K562 (cell line): ENCODE measurements around the gene PRPF38A. TPM values are rescaled to one million over a fixed set of nuclear protein-coding genes. Genes with fewer than 3 reads are reported as not detected.

Experiments used
- ARNT ChIP-seq, 2 experiments: fragments of 450-650 bp; IDR thresholded peaks; 2 replicates each; pipeline ENCODE4 v1.6.1; 2016; ENCODE audit warnings: mild to moderate bottlenecking in 1 of 2
- BRCA1 ChIP-seq, 2 experiments: fragments of 450-650 bp in 1 of 2; sonication (generic) in 1 of 2; formaldehyde crosslinking in 1 of 2; IDR thresholded peaks; 2 replicates each; pipeline versions ENCODE4 v1.5.0 to v1.6.1; 2017 to 2020; ENCODE audit warnings: mild to moderate bottlenecking in 1 of 2, missing genetic modification reagents in 1 of 2
- GATAD2B ChIP-seq: fragments of 450-650 bp; IDR thresholded peaks from 2 replicates; pipeline ENCODE4 v1.6.1; 2017; ENCODE audit warnings: mild to moderate bottlenecking, borderline replicate concordance
- HMG20A ChIP-seq: fragments of 450-650 bp; formaldehyde crosslinking; conservative IDR thresholded peaks from 2 replicates; pipeline ENCODE4 v1.4.0; 2020; ENCODE audit warnings: mild to moderate bottlenecking, mixed read lengths
- KDM4B ChIP-seq, 2 experiments: fragments of 450-650 bp in 1 of 2; sonication (generic) in 1 of 2; IDR thresholded peaks; 2 replicates each; pipeline ENCODE4 v1.6.1; 2016 to 2017; ENCODE audit warnings: borderline replicate concordance in 2 of 2, antibody characterized with exemption in 1 of 2, low read depth in 1 of 2, mild to moderate bottlenecking in 1 of 2
- SRSF9 ChIP-seq: fragments of 200-400 bp; formaldehyde crosslinking; IDR thresholded peaks from 2 replicates; pipeline ENCODE4 v1.6.1; 2017; ENCODE audit warnings: low read depth, low read length, borderline replicate concordance
- ZNF668 ChIP-seq: fragments of 250-450 bp; sonication (Bioruptor Pico); IDR thresholded peaks from 2 replicates; pipeline ENCODE4 v1.8.0; 2022; ENCODE audit warnings: mild to moderate bottlenecking, inconsistent platforms
- ZNF77 ChIP-seq: fragments of 250-450 bp; sonication (Bioruptor Pico); IDR thresholded peaks from 2 replicates; pipeline ENCODE4 v1.5.0; 2020
- polyA plus RNA-seq, 8 experiments: library from polyadenylated mRNA; depleted of rRNA in 4 of 8; stranded (reverse) in 5 of 8; unstranded in 3 of 8; fragments of >200 nt; fragmentation: Nextera tagmentation in 2 of 8; fragmentation: Illumina TruSeq in 1 of 8; extraction: Ambion mirVana in 2 of 8; extraction: Trizol in 1 of 8; gene quantifications; 2 replicates each; pipeline versions ENCODE4 v1.2.1 to v1.2.3, GENCODE V29; 2011 to 2014; ENCODE audit warnings: inconsistent platforms in 1 of 8, missing spikeins in 1 of 8
- total RNA-seq, 7 experiments: library from RNA; depleted of rRNA in 6 of 7; stranded (reverse); fragments of >200 nt in 6 of 7; fragmentation: Illumina TruSeq in 2 of 7; extraction: Trizol in 2 of 7; gene quantifications; 2 replicates each; pipeline versions ENCODE4 v1.2.1 to v1.2.3, GENCODE V29; 2011 to 2021; ENCODE audit warnings: low replicate concordance in 1 of 7
- TF ChIP-seq, protein P1 (sequence below): IDR thresholded peaks from 2 replicates; pipeline ENCODE4 v1.6.1; 2014; ENCODE audit warnings: antibody characterized with exemption
- TF ChIP-seq, protein P2 (sequence below), 2 experiments: IDR thresholded peaks; 2 replicates each; pipeline ENCODE4 v1.6.1; 2012; ENCODE audit warnings: improper control_type of control experiment in 2 of 2, low read depth in 2 of 2, low read length in 2 of 2, borderline replicate concordance in 1 of 2
- TF ChIP-seq, protein P3 (sequence below), 2 experiments: fragments of 450-650 bp; conservative IDR thresholded peaks; 2 replicates each; pipeline ENCODE4 v1.6.1; 2017; ENCODE audit warnings: mild to moderate bottlenecking in 2 of 2, moderate library complexity in 2 of 2
- TF ChIP-seq, protein P4 (sequence below): fragments of 450-650 bp; IDR thresholded peaks from 2 replicates; pipeline ENCODE4 v1.6.1; 2016; ENCODE audit warnings: low read depth, mild to moderate bottlenecking, moderate library complexity
- TF ChIP-seq, protein P5 (sequence below): fragments of 250-450 bp; sonication (Bioruptor Pico); IDR thresholded peaks from 2 replicates; pipeline ENCODE4 v1.5.0; 2022; ENCODE audit warnings: mild to moderate bottlenecking
- TF ChIP-seq, protein P6 (sequence below): fragments of 250-450 bp; sonication (Bioruptor Pico); IDR thresholded peaks from 2 replicates; pipeline ENCODE4 v1.9.0; 2021; ENCODE audit warnings: mild to moderate bottlenecking, inconsistent platforms

The PRPF38A gene
- total and polyA plus RNA-seq, 9 of the 15 experiments (the other 6 are each of a cell fraction or from before 2014, with no cell fraction given) = 53.6 to 198 (median 89.2) TPM

DNA sequence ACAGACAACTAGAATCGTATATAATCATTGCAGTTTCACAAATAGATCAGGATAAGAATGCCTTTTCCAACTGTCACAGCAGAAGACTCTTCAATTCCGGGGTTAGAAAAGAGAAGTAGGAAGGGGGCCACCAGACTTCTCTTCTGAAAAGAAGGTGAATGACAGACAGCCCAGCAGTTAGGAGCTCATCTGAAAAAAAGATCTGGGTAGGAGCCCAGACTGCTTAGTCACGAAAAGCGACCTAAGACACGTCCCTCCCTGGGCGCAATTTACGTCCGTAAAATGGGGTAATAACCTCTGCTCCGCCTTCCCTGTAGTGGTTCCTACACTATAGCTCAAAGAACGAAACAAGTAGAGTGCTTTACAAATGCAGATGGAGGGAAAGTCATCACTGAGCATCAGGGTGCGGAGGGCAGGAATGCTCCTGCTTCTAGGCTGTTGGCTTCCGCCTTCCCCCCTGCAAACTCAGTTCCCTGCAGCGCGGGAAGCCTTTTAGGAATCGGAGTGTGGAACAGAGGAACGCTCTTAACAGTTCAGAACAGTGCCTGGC, 761 bp upstream of the PRPF38A start (continued):
- TF ChIP-seq KDM4B (IDR thresholded peaks at IDR 0.05; ENCODE audit: borderline replicate concordance in 2 of 2, low read depth in 1 of 2) (0 out of 4 replicates have a peak, but pooled peaks of 1 of the 2 experiments have one; percentile 2), ARNT (IDR thresholded peaks at IDR 0.05) (0 out of 4 replicates have a peak, but pooled peaks of 1 of the 2 experiments have one; percentile 65), GATAD2B (no peak), ZNF668 (no peak), BRCA1 (IDR thresholded peaks at IDR 0.05) (no peak), BRCA1 (CRISPR knock-in tag; IDR thresholded peaks at IDR 0.05) (no peak), SRSF9 (no peak), HMG20A (no peak), ZNF77 (no peak)
- TF ChIP-seq, protein P1, sequence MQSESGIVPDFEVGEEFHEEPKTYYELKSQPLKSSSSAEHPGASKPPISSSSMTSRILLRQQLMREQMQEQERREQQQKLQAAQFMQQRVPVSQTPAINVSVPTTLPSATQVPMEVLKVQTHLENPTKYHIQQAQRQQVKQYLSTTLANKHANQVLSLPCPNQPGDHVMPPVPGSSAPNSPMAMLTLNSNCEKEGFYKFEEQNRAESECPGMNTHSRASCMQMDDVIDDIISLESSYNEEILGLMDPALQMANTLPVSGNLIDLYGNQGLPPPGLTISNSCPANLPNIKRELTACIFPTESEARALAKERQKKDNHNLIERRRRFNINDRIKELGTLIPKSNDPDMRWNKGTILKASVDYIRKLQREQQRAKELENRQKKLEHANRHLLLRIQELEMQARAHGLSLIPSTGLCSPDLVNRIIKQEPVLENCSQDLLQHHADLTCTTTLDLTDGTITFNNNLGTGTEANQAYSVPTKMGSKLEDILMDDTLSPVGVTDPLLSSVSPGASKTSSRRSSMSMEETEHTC = no peak
- TF ChIP-seq, protein P2, sequence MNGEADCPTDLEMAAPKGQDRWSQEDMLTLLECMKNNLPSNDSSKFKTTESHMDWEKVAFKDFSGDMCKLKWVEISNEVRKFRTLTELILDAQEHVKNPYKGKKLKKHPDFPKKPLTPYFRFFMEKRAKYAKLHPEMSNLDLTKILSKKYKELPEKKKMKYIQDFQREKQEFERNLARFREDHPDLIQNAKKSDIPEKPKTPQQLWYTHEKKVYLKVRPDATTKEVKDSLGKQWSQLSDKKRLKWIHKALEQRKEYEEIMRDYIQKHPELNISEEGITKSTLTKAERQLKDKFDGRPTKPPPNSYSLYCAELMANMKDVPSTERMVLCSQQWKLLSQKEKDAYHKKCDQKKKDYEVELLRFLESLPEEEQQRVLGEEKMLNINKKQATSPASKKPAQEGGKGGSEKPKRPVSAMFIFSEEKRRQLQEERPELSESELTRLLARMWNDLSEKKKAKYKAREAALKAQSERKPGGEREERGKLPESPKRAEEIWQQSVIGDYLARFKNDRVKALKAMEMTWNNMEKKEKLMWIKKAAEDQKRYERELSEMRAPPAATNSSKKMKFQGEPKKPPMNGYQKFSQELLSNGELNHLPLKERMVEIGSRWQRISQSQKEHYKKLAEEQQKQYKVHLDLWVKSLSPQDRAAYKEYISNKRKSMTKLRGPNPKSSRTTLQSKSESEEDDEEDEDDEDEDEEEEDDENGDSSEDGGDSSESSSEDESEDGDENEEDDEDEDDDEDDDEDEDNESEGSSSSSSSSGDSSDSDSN (IDR thresholded peaks at IDR 0.05; ENCODE audit: borderline replicate concordance in 1 of 2, low read depth in 2 of 2, low read length in 2 of 2) = no peak
- TF ChIP-seq, protein P3, sequence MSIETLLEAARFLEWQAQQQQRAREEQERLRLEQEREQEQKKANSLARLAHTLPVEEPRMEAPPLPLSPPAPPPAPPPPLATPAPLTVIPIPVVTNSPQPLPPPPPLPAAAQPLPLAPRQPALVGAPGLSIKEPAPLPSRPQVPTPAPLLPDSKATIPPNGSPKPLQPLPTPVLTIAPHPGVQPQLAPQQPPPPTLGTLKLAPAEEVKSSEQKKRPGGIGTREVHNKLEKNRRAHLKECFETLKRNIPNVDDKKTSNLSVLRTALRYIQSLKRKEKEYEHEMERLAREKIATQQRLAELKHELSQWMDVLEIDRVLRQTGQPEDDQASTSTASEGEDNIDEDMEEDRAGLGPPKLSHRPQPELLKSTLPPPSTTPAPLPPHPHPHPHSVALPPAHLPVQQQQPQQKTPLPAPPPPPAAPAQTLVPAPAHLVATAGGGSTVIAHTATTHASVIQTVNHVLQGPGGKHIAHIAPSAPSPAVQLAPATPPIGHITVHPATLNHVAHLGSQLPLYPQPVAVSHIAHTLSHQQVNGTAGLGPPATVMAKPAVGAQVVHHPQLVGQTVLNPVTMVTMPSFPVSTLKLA (conservative IDR thresholded peaks at IDR 0.05) = 0 out of 4 replicates have a peak, but pooled peaks have one; percentile 25 to 29
- TF ChIP-seq, protein P4, sequence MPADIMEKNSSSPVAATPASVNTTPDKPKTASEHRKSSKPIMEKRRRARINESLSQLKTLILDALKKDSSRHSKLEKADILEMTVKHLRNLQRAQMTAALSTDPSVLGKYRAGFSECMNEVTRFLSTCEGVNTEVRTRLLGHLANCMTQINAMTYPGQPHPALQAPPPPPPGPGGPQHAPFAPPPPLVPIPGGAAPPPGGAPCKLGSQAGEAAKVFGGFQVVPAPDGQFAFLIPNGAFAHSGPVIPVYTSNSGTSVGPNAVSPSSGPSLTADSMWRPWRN = no peak
- TF ChIP-seq, protein P5, sequence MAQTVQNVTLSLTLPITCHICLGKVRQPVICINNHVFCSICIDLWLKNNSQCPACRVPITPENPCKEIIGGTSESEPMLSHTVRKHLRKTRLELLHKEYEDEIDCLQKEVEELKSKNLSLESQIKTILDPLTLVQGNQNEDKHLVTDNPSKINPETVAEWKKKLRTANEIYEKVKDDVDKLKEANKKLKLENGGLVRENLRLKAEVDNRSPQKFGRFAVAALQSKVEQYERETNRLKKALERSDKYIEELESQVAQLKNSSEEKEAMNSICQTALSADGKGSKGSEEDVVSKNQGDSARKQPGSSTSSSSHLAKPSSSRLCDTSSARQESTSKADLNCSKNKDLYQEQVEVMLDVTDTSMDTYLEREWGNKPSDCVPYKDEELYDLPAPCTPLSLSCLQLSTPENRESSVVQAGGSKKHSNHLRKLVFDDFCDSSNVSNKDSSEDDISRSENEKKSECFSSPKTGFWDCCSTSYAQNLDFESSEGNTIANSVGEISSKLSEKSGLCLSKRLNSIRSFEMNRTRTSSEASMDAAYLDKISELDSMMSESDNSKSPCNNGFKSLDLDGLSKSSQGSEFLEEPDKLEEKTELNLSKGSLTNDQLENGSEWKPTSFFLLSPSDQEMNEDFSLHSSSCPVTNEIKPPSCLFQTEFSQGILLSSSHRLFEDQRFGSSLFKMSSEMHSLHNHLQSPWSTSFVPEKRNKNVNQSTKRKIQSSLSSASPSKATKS = no peak
- TF ChIP-seq, protein P6, sequence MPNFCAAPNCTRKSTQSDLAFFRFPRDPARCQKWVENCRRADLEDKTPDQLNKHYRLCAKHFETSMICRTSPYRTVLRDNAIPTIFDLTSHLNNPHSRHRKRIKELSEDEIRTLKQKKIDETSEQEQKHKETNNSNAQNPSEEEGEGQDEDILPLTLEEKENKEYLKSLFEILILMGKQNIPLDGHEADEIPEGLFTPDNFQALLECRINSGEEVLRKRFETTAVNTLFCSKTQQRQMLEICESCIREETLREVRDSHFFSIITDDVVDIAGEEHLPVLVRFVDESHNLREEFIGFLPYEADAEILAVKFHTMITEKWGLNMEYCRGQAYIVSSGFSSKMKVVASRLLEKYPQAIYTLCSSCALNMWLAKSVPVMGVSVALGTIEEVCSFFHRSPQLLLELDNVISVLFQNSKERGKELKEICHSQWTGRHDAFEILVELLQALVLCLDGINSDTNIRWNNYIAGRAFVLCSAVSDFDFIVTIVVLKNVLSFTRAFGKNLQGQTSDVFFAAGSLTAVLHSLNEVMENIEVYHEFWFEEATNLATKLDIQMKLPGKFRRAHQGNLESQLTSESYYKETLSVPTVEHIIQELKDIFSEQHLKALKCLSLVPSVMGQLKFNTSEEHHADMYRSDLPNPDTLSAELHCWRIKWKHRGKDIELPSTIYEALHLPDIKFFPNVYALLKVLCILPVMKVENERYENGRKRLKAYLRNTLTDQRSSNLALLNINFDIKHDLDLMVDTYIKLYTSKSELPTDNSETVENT = no peak
